ENCODE measurements around the gene EPHA2. TPM values are rescaled to one million over a fixed set of nuclear protein-coding genes. Genes with fewer than 3 reads are reported as not detected.

Gene EPHA2
- total RNA-seq = 1 to 10 TPM; 4.4 to 5.0 TPM
- 1 to 10 TPM; 2.4 to 3.7 TPM for polyA plus RNA-seq (ENCODE audit: insufficient read length in 2 of 2)
- long read RNA-seq, donor 1 = 0 reads
- long read RNA-seq, donor 2 = 0 reads
- long read RNA-seq, donor 3 = 0 reads
- long read RNA-seq, donor 4, partial matches to known transcripts = 0 of 2 reads
- long read RNA-seq, donor 4, other reads (novel, unspliced or antisense) = 0 of 2 reads

DNA sequence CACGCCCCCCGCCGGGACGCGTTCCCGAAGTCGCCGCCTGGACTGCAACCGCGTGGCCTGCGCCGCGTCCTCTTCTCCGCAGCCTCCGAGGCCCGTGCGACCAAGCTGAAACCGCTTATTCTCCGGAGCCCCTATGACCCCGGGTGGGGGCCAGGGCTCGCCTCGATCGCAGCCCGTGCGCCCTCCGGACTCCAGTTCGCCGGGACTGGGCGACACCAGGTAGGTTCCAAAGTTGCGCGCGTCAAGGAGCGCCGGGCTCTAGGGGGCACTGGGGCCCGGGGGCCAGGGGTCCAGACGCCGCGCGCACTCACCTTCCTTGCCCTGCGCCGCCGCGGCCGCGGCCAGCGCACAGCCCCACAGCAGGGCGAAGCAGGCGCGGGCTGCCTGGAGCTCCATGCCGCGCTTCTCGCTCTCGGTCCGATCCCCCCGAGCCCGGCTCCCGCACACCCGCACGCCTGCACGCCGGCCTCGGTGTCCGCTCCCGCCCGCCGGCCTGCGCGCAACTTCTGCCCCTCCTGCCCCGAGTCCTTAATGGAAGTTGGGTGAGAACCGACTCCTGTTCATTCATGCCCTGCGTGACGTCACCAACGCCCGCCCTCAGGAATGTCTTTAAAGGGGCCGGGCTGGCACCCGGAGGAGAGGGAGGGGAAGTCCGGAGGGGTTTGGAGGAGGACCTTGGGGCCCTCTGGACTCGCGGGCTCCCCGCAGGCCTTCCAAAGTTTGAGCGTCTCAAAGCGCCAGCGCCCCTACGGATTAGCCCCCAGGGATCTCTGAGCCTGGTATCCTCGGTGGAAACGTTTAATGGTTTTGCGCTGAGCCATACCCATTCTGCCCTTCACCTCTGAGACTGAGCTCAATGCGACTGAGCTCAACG, at the start of gene EPHA2:
TSS of gene EPHA2 (minus strand) at position 533 of the 874 bp plus-strand sequence. CDS start at position 396, 137 bp downstream.
- H3K27me3 ChIP-seq (ENCODE audit: control insufficient read depth, insufficient read depth, low read length) = peaks cover 30% of the 10 kb centered on the region
- H3K4me1 ChIP-seq (ENCODE audit: control insufficient read depth, insufficient read depth, low read length) = peaks cover 53% of the 10 kb centered on the region
- H3K9me3 ChIP-seq (ENCODE audit: control insufficient read depth, insufficient read depth, low read length) = no peaks in the 10 kb centered on the region
- DNase-seq (ENCODE audit: low read depth in 4 of 6, low spot score in 6 of 6) = peak in 4 of 6 donors; percentile 47 to 92 (median 79)
- no peaks in the 10 kb centered on the region for H3K36me3 ChIP-seq (ENCODE audit: control insufficient read depth, insufficient read depth, low read length)
- WGBS (ENCODE audit: insufficient coverage) = under 1% methylated on average over 89 of the region's 89 CpGs
- H3K27ac ChIP-seq (ENCODE audit: low read depth, low read length) = peak within 1 kb of the TSS; percentile 84
- H3K4me3 ChIP-seq (ENCODE audit: low read depth, low read length) = peak within 1 kb of the TSS; percentile 68

DNA sequence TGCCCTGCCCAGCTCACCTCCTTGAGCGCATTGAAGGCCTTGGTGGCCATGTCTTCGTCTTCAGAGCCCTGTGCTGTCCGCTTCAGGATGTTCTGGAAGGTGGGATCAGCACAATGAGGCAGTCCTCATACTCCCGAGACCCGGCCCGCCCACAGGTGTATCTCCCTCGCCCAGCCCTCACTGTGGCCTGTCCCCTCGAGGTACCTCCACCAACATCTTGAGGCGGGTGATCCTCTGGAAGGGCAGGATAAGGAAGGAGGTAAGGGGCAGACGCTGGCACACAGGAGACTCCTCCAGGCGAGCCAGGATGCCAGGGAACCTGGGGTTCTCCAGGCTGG, 49.4 kb upstream of the EPHA2 start:
- Histone ChIP-seq H3K4me3 (ENCODE audit: low read depth, low read length) (no peak overlapping the region), H3K9me3 (ENCODE audit: control insufficient read depth, insufficient read depth, low read length) (no peaks in the 10 kb centered on the region), H3K4me1 (ENCODE audit: control insufficient read depth, insufficient read depth, low read length) (peaks cover 37% of the 10 kb centered on the region), H3K27me3 (ENCODE audit: control insufficient read depth, insufficient read depth, low read length) (no peaks in the 10 kb centered on the region), H3K27ac (ENCODE audit: low read depth, low read length) (no peak overlapping the region), H3K36me3 (ENCODE audit: control insufficient read depth, insufficient read depth, low read length) (peaks cover 5% of the 10 kb centered on the region)
- DNase-seq (ENCODE audit: low read depth in 4 of 6, low spot score in 6 of 6) = no peak
- WGBS (ENCODE audit: insufficient coverage) = 94% methylated on average over 10 of the region's 11 CpGs

DNA sequence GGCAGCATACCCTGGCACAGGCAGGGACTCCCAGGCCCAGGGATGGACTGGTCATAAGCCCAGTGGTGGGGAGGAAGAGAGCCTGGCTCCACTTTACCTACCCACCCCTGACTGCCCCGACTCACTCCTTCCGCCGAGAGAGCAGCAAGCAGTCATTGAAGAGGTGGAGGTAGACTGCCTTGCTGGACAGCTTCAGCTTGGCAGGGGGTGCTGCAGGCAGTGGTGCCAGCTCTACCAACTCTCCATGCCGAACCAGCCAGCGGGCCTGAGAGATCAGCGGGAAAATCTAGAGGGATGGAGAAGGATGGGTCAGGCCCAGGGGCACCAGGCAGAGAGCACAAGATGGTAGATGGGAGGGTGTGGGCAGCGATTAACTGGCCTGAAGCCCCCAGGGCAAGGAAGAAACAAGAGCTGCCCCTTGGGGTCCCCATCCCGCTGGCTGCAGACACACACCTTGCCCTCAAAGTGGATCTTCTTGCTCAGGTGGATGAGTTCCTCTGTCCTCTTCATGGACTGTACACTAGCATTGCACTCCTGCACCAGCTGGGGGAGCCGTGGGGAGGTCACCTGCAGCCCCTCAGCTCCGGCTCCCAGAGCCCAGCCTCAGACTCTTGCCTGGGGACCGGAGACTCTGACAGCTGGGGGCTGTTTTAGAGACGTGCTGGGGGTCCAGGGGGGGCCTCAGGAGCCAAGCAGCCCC, 48.9 kb upstream of the EPHA2 start:
- Histone ChIP-seq H3K4me3 (ENCODE audit: low read depth, low read length) (no peak overlapping the region), H3K36me3 (ENCODE audit: control insufficient read depth, insufficient read depth, low read length) (peaks cover 5% of the 10 kb centered on the region), H3K4me1 (ENCODE audit: control insufficient read depth, insufficient read depth, low read length) (peaks cover 32% of the 10 kb centered on the region), H3K9me3 (ENCODE audit: control insufficient read depth, insufficient read depth, low read length) (no peaks in the 10 kb centered on the region), H3K27me3 (ENCODE audit: control insufficient read depth, insufficient read depth, low read length) (no peaks in the 10 kb centered on the region), H3K27ac (ENCODE audit: low read depth, low read length) (no peak overlapping the region)
- DNase-seq (ENCODE audit: low read depth in 4 of 6, low spot score in 6 of 6) = no peak
- 75% methylated on average over 9 of the region's 12 CpGs for WGBS (ENCODE audit: insufficient coverage)

DNA sequence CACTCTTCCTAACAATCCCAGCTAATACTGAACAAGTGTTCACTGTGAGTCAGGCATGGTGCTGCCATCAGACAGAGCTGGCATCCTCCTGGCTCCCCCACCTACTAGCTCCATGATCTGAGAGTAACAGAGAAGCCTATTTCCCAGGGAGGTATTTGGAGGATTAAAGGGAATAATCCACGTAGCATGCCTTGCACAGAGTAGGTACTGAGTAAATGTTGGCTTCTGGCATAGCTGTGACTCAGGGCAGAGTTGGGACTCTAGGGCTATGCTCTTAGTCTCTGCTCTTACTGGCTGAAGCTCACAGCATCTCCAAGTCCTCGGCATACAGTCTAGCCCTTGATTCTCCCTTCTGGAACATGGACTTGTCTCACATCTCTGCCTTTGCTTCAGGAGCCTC, 48.3 kb upstream of the EPHA2 start:
- Histone ChIP-seq H3K4me1 (ENCODE audit: control insufficient read depth, insufficient read depth, low read length) (peaks cover 29% of the 10 kb centered on the region), H3K27me3 (ENCODE audit: control insufficient read depth, insufficient read depth, low read length) (no peaks in the 10 kb centered on the region), H3K27ac (ENCODE audit: low read depth, low read length) (no peak overlapping the region), H3K4me3 (ENCODE audit: low read depth, low read length) (no peak overlapping the region), H3K36me3 (ENCODE audit: control insufficient read depth, insufficient read depth, low read length) (peaks cover 5% of the 10 kb centered on the region), H3K9me3 (ENCODE audit: control insufficient read depth, insufficient read depth, low read length) (no peaks in the 10 kb centered on the region)
- no peak for DNase-seq (ENCODE audit: low read depth in 4 of 6, low spot score in 6 of 6)
- 100% methylated on average over 2 of the region's 2 CpGs for WGBS (ENCODE audit: insufficient coverage)

DNA sequence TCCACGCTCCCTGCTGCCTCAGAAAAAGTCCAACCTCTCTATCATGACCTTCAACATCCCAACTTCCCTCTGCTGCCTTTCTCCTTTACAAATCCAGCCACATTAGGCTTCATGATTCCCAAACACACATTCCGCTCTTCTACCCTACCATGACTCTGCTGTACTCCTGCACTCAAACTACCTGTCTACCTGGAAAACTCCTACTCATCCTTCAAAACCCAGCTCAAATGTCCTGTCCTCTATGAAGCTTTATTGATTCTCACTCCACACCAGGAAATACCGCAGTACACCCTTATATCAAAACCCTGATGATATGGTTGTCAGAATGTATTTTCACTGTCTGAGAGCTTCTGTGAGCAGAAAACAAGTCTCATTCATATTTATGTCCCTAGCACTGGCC, 47.7 kb upstream of the EPHA2 start:
- no peak overlapping the region for H3K4me3 ChIP-seq (ENCODE audit: low read depth, low read length)
- 50% methylated on average over 2 of the region's 3 CpGs for WGBS (ENCODE audit: insufficient coverage)
- peaks cover 25% of the 10 kb centered on the region for H3K4me1 ChIP-seq (ENCODE audit: control insufficient read depth, insufficient read depth, low read length)
- no peak overlapping the region for H3K27ac ChIP-seq (ENCODE audit: low read depth, low read length)
- H3K9me3 ChIP-seq (ENCODE audit: control insufficient read depth, insufficient read depth, low read length) = no peaks in the 10 kb centered on the region
- no peaks in the 10 kb centered on the region for H3K27me3 ChIP-seq (ENCODE audit: control insufficient read depth, insufficient read depth, low read length)
- DNase-seq (ENCODE audit: low read depth in 4 of 6, low spot score in 6 of 6) = no peak
- H3K36me3 ChIP-seq (ENCODE audit: control insufficient read depth, insufficient read depth, low read length) = peaks cover 5% of the 10 kb centered on the region

DNA sequence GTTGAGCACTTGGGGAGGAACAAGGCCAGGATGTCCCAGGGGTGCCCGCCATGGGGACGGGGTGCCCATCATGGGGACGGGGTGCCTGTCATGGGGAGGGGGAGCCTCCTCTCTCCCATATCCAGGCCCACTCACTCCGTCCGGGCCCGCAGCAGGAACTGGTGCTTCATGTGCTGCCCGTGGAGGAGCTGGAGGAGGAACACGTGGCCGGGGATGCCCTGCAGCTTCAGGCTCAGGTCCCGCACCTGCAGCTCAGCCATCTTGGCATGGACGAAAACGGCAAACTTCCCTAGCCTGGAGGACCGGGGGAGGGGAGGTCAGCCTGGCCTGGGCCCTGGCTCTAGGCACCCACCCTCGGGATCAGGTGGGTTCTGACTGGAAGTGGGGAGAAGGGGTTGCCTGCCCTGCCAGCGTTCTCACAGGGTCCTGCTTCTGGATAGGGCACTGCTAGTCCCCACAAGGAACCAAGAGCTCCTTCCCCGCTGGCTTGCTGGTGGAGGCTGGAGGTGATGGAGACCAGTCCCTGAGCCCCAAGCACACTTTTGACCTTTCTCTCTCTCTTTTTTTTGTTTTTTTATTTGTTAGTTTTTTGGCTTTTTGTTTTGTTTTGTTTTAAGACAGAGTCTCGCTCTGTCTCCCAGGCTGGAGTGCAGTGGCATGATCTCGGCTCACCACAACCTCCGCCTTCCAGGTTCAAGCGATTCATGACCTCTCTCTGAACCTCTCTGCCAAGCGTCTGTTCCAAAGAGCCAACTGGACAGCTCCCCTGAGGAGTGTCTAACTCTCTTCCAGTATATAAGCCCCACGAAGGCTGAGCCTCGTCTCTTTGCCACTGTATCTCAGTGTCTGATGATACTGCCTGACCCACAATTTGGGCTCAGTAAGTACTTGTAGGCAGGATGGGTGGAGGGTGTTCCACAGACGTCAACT, 46.7 kb upstream of the EPHA2 start:
- no peak overlapping the region for H3K4me3 ChIP-seq (ENCODE audit: low read depth, low read length)
- H3K27me3 ChIP-seq (ENCODE audit: control insufficient read depth, insufficient read depth, low read length) = no peaks in the 10 kb centered on the region
- peaks cover 15% of the 10 kb centered on the region for H3K4me1 ChIP-seq (ENCODE audit: control insufficient read depth, insufficient read depth, low read length)
- 91% methylated on average over 16 of the region's 24 CpGs for WGBS (ENCODE audit: insufficient coverage)
- peaks cover 5% of the 10 kb centered on the region for H3K36me3 ChIP-seq (ENCODE audit: control insufficient read depth, insufficient read depth, low read length)
- no peaks in the 10 kb centered on the region for H3K9me3 ChIP-seq (ENCODE audit: control insufficient read depth, insufficient read depth, low read length)
- H3K27ac ChIP-seq (ENCODE audit: low read depth, low read length) = no peak overlapping the region
- DNase-seq (ENCODE audit: low read depth in 4 of 6, low spot score in 6 of 6) = no peak

DNA sequence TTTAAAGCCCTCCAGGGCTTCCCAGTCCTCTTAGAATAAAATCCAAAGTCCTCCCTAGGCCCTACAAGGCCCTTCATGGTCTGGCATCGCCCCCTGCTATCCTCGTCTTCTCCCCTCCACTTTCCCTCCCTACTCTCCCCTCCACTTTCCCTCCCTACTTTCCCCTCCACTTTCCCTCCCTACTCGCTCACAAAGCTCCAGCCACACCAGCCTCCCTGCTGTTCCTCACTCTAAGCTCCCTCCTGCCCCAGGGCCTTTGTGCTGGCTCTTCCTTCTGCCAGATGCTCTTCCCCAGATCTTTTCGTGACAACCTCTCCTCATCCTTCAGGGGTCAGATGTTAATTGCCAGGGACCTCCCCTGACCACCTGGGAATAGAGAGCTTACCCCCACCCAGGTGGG, 43.8 kb upstream of the EPHA2 start:
- H3K4me1 ChIP-seq (ENCODE audit: control insufficient read depth, insufficient read depth, low read length) = no peaks in the 10 kb centered on the region
- no peaks in the 10 kb centered on the region for H3K27me3 ChIP-seq (ENCODE audit: control insufficient read depth, insufficient read depth, low read length)
- no peak overlapping the region for H3K27ac ChIP-seq (ENCODE audit: low read depth, low read length)
- WGBS (ENCODE audit: insufficient coverage) = 71% methylated on average over 4 of the region's 4 CpGs
- peaks cover 5% of the 10 kb centered on the region for H3K36me3 ChIP-seq (ENCODE audit: control insufficient read depth, insufficient read depth, low read length)
- H3K9me3 ChIP-seq (ENCODE audit: control insufficient read depth, insufficient read depth, low read length) = peaks cover 1% of the 10 kb centered on the region
- no peak for DNase-seq (ENCODE audit: low read depth in 4 of 6, low spot score in 6 of 6)
- H3K4me3 ChIP-seq (ENCODE audit: low read depth, low read length) = no peak overlapping the region

DNA sequence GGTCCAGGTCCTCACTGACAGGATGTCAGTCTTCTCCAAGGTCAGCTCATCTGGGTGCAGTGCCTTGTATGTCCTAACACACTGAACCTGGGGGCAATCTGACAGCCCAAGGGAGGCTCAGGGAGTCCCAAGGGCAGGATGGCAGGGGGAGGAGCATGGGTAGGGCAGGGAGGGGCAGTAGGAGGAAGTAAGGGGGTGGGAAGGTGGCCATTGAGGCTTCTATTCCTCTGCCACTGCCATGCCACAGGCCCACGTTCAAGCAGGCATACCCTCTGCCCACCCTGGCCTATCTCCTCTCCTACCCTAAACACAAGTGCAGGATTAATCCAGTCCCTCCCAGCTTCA, 43.3 kb upstream of the EPHA2 start:
- WGBS (ENCODE audit: insufficient coverage) = 91% methylated on average over 1 of the region's 1 CpG
- H3K4me3 ChIP-seq (ENCODE audit: low read depth, low read length) = no peak overlapping the region
- peaks cover 1% of the 10 kb centered on the region for H3K9me3 ChIP-seq (ENCODE audit: control insufficient read depth, insufficient read depth, low read length)
- H3K27ac ChIP-seq (ENCODE audit: low read depth, low read length) = no peak overlapping the region
- H3K4me1 ChIP-seq (ENCODE audit: control insufficient read depth, insufficient read depth, low read length) = no peaks in the 10 kb centered on the region
- H3K27me3 ChIP-seq (ENCODE audit: control insufficient read depth, insufficient read depth, low read length) = no peaks in the 10 kb centered on the region
- DNase-seq (ENCODE audit: low read depth in 4 of 6, low spot score in 6 of 6) = no peak
- H3K36me3 ChIP-seq (ENCODE audit: control insufficient read depth, insufficient read depth, low read length) = peaks cover 5% of the 10 kb centered on the region

Data from spinal cord (tissue), 10 donors.